Measurements from ENCODE around the gene CD22. TPM values are rescaled to one million over a fixed set of nuclear protein-coding genes. Genes with fewer than 3 reads are reported as not detected.

Gene CD22
- total and polyA plus RNA-seq, 8 donors, result 2.0 to 5.7 (median 4.0) TPM; not detected in 3

DNA sequence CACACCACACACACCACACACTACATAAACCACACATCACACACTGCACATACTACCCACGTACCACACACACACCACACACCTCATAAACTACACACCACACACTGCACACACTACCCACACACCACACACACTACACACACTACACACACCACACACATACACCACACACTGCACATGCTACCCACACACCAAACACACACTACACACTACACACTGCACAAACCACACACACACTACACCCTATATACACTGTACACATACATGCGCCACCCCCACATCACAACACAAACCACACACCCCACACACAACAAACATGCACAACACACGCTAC is 31.5 kb upstream of the CD22 start:
- peaks cover 0 to 78% (median 16%) of the 10 kb centered on the region in 3 donors for H3K27me3 ChIP-seq
- no peak overlapping the region for H3K27ac ChIP-seq
- 93 to 99% (median 95%) methylated on average over 3 of the region's 3 CpGs for WGBS, 5 donors
- H3K36me3 ChIP-seq, result no peaks in the 10 kb centered on the region
- DNase-seq, result no peak
- no peak overlapping the region for H3K4me3 ChIP-seq
- intact Hi-C loops (cut with DNase I; ENCODE audit: low total_unique reads), result no loop called here
- no peaks in the 10 kb centered on the region for H3K4me1 ChIP-seq
- no peaks in the 10 kb centered on the region for H3K9me3 ChIP-seq
- TF ChIP-seq POLR2A (IDR thresholded peaks at IDR 0.05) (no peak), POLR2AphosphoS5 (IDR thresholded peaks at IDR 0.05) (no peak), EP300 (IDR thresholded peaks at IDR 0.05) (no peak)
- TF ChIP-seq, protein P1, sequence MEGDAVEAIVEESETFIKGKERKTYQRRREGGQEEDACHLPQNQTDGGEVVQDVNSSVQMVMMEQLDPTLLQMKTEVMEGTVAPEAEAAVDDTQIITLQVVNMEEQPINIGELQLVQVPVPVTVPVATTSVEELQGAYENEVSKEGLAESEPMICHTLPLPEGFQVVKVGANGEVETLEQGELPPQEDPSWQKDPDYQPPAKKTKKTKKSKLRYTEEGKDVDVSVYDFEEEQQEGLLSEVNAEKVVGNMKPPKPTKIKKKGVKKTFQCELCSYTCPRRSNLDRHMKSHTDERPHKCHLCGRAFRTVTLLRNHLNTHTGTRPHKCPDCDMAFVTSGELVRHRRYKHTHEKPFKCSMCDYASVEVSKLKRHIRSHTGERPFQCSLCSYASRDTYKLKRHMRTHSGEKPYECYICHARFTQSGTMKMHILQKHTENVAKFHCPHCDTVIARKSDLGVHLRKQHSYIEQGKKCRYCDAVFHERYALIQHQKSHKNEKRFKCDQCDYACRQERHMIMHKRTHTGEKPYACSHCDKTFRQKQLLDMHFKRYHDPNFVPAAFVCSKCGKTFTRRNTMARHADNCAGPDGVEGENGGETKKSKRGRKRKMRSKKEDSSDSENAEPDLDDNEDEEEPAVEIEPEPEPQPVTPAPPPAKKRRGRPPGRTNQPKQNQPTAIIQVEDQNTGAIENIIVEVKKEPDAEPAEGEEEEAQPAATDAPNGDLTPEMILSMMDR (IDR thresholded peaks at IDR 0.05), result no peak

DNA sequence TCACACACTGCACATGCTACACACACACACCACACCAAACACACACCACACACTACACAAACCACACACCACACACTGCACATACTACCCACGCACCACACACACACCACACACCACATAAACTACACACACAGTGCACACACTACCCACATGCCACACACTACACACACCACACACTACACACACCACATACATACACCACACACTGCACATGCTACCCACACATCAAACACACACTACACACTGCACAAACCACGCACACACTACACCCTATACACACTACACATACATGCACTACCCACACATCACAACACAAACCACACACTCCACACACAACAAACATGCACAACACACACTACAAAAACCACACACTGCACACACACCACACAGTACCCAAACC is 31.1 kb upstream of the CD22 start:
- TF ChIP-seq, protein P1 (IDR thresholded peaks at IDR 0.05), result no peak
- TF ChIP-seq EP300 (IDR thresholded peaks at IDR 0.05) (no peak), POLR2A (IDR thresholded peaks at IDR 0.05) (no peak), POLR2AphosphoS5 (IDR thresholded peaks at IDR 0.05) (no peak)
- no peak for DNase-seq
- no peaks in the 10 kb centered on the region for H3K36me3 ChIP-seq
- peaks cover 0 to 74% (median 16%) of the 10 kb centered on the region in 3 donors for H3K27me3 ChIP-seq
- H3K9me3 ChIP-seq, result no peaks in the 10 kb centered on the region
- intact Hi-C loops (cut with DNase I; ENCODE audit: low total_unique reads), result no loop called here
- no peak overlapping the region for H3K27ac ChIP-seq
- H3K4me1 ChIP-seq, result no peaks in the 10 kb centered on the region
- WGBS, 5 donors, result 89 to 100% (median 93%) methylated on average over 2 of the region's 2 CpGs
- no peak overlapping the region for H3K4me3 ChIP-seq

DNA sequence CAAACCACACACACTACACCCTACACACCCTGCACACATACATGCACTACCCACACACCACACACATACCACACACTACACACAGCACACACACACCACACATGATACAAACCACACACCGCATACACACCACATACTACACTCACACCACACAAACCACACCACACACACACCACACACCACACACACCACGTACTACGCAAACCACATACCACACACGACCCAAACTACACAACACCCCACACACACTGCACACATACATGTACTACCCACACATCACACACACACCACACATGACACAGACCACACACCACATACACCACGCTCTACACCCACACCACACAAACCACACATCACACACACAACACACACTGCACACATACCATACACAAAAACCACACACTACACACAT is 30.4 kb upstream of the CD22 start:
- peaks cover 0 to 68% (median 12%) of the 10 kb centered on the region in 3 donors for H3K27me3 ChIP-seq
- TF ChIP-seq, protein P1 (IDR thresholded peaks at IDR 0.05), result no peak
- TF ChIP-seq POLR2A (IDR thresholded peaks at IDR 0.05) (no peak), POLR2AphosphoS5 (IDR thresholded peaks at IDR 0.05) (no peak), EP300 (IDR thresholded peaks at IDR 0.05) (no peak)
- WGBS, 5 donors, result 91 to 97% (median 94%) methylated on average over 5 of the region's 5 CpGs

DNA sequence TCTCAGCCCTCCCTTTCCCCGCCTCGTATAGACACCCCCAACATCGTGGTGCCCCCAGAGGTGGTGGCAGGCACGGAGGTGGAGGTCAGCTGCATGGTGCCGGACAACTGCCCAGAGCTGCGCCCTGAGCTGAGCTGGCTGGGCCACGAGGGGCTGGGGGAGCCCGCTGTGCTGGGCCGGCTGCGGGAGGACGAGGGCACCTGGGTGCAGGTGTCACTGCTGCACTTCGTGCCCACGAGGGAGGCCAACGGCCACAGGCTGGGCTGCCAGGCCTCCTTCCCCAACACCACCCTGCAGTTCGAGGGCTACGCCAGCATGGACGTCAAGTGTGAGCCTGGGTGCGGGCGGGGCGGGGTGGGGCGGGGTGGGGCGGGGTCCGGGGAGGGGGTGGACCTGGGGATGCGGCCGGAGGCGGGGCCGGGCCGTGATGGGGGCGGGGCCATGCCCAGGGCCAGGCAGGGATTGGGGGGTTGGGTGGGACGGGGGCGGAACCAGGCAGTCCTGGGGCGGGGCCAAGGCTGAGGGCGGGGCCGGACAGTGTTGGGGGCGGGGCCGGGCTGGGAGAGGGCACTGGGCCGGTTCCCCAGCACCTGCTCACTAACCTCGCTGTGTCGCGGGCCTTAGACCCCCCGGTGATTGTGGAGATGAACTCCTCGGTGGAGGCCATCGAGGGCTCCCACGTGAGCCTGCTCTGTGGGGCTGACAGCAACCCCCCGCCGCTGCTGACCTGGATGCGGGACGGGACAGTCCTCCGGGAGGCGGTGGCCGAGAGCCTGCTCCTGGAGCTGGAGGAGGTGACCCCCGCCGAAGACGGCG is 29.3 kb upstream of the CD22 start:
- Histone ChIP-seq H3K36me3 (no peaks in the 10 kb centered on the region), H3K27me3 (peaks cover 0 to 62% (median 4%) of the 10 kb centered on the region in 3 donors), H3K9me3 (no peaks in the 10 kb centered on the region), H3K4me1 (no peaks in the 10 kb centered on the region), H3K27ac (no peak overlapping the region), H3K4me3 (no peak overlapping the region)
- no peak for DNase-seq
- intact Hi-C loops (cut with DNase I; ENCODE audit: low total_unique reads), result no loop called here
- 51 to 68% (median 53%) methylated on average over 14 to 55 of the region's 55 CpGs for WGBS, 5 donors
- TF ChIP-seq EP300 (IDR thresholded peaks at IDR 0.05), result no peak
- TF ChIP-seq, protein P1 (IDR thresholded peaks at IDR 0.05), result no peak
- TF ChIP-seq POLR2A (IDR thresholded peaks at IDR 0.05), result no peak
- TF ChIP-seq POLR2AphosphoS5 (IDR thresholded peaks at IDR 0.05), result no peak

More for the DNA sequence above, 30.4 kb upstream of the CD22 start:
- intact Hi-C loops (cut with DNase I; ENCODE audit: low total_unique reads), result no loop called here
- H3K9me3 ChIP-seq, result no peaks in the 10 kb centered on the region
- H3K36me3 ChIP-seq, result no peaks in the 10 kb centered on the region
- H3K27ac ChIP-seq, result no peak overlapping the region
- no peak for DNase-seq
- H3K4me3 ChIP-seq, result no peak overlapping the region
- no peaks in the 10 kb centered on the region for H3K4me1 ChIP-seq
